Endothelial cell (in vitro differentiated cells): ENCODE measurements around the gene RPL5. TPM values are rescaled to one million over a fixed set of nuclear protein-coding genes. Genes with fewer than 3 reads are reported as not detected.
A peak's percentile ranks its signal among the peaks of the same experiment; 100 is the strongest.

Experiments used
- DNase-seq: peaks from one replicate; pipeline ENCODE4 v3.0.0; 2021; ENCODE audit warnings: low spot score
- H3K27ac Mint-ChIP-seq: one replicate; pipeline ENCODE4 v1.8.0; 2021; ENCODE audit warnings: mixed read lengths, inconsistent platforms; ENCODE audit not compliant: unreplicated experiment
- H3K27me3 Mint-ChIP-seq: one replicate; pipeline ENCODE4 v1.8.0; 2021; ENCODE audit warnings: mild to moderate bottlenecking, moderate library complexity, mixed read lengths, inconsistent platforms; ENCODE audit not compliant: unreplicated experiment
- H3K36me3 Mint-ChIP-seq: one replicate; pipeline ENCODE4 v1.8.0; 2021; ENCODE audit warnings: mild to moderate bottlenecking, low read depth, mixed read lengths, inconsistent platforms; ENCODE audit not compliant: unreplicated experiment
- H3K4me1 Mint-ChIP-seq: one replicate; pipeline ENCODE4 v1.8.0; 2021; ENCODE audit warnings: mild to moderate bottlenecking, mixed read lengths, inconsistent platforms; ENCODE audit not compliant: unreplicated experiment
- H3K4me3 Mint-ChIP-seq: one replicate; pipeline ENCODE4 v1.8.0; 2021; ENCODE audit warnings: mild to moderate bottlenecking, mixed read lengths, inconsistent platforms; ENCODE audit not compliant: unreplicated experiment
- H3K9me3 Mint-ChIP-seq: one replicate; pipeline ENCODE4 v1.8.0; 2021; ENCODE audit warnings: mixed read lengths, inconsistent platforms; ENCODE audit not compliant: unreplicated experiment
- CTCF ChIP-seq: fragments of 200-600 bp; sonication (generic); IDR thresholded peaks from one replicate; pipeline ENCODE4 v1.5.0; 2021; ENCODE audit warnings: antibody characterized with exemption; ENCODE audit not compliant: unreplicated experiment
- total RNA-seq: library from RNA; stranded (reverse); fragmentation: NEBNext Ultra II Directional; extraction: Animal tissue kit (Norgen Biotek cat#: 25700); gene quantifications from one replicate; pipeline ENCODE4 v1.2.1, GENCODE V29; 2021; ENCODE audit not compliant: unreplicated experiment

RPL5 gene
- total RNA-seq, 1 donor from 2014 or later = 1,318 TPM

- Mint-ChIP-seq H3K9me3 (no peaks in the 10 kb centered on the region), H3K27me3 (no peaks in the 10 kb centered on the region), H3K27ac (no peak overlapping the region), H3K4me1 (peaks cover 6% of the 10 kb centered on the region), H3K36me3 (no peaks in the 10 kb centered on the region), H3K4me3 (no peak overlapping the region)
- DNase-seq = no peak
- TF ChIP-seq CTCF = no peak
Observed at GRCh38 chr1:92795166-92795565, 36.7 kb upstream of the RPL5 start.

- no peak for TF ChIP-seq CTCF
- no peaks in the 10 kb centered on the region for H3K27me3 Mint-ChIP-seq
- no peaks in the 10 kb centered on the region for H3K9me3 Mint-ChIP-seq
- no peak overlapping the region for H3K27ac Mint-ChIP-seq
- H3K36me3 Mint-ChIP-seq = no peaks in the 10 kb centered on the region
- peaks cover 4% of the 10 kb centered on the region for H3K4me1 Mint-ChIP-seq
- DNase-seq = no peak
- no peak overlapping the region for H3K4me3 Mint-ChIP-seq
Observed at GRCh38 chr1:92797297-92797696, 34.5 kb upstream of the RPL5 start.

GRCh38 chr1:92797961-92798360, 33.9 kb upstream of the RPL5 start:
- Mint-ChIP-seq H3K4me3 (no peak overlapping the region), H3K9me3 (no peaks in the 10 kb centered on the region), H3K27ac (no peak overlapping the region), H3K27me3 (no peaks in the 10 kb centered on the region), H3K4me1 (no peaks in the 10 kb centered on the region), H3K36me3 (no peaks in the 10 kb centered on the region)
- no peak for TF ChIP-seq CTCF
- DNase-seq = no peak

- no peaks in the 10 kb centered on the region for H3K36me3 Mint-ChIP-seq
- H3K27ac Mint-ChIP-seq = no peak overlapping the region
- H3K4me1 Mint-ChIP-seq = no peaks in the 10 kb centered on the region
- no peaks in the 10 kb centered on the region for H3K9me3 Mint-ChIP-seq
- H3K4me3 Mint-ChIP-seq = no peak overlapping the region
- H3K27me3 Mint-ChIP-seq = no peaks in the 10 kb centered on the region
- no peak for DNase-seq
- TF ChIP-seq CTCF = no peak
Observed at GRCh38 chr1:92803140-92803887, 28.5 kb upstream of the RPL5 start.

- peak; percentile 16 for DNase-seq
- H3K4me1 Mint-ChIP-seq = no peaks in the 10 kb centered on the region
- TF ChIP-seq CTCF = no peak
- no peaks in the 10 kb centered on the region for H3K9me3 Mint-ChIP-seq
- H3K4me3 Mint-ChIP-seq = no peak overlapping the region
- H3K27me3 Mint-ChIP-seq = no peaks in the 10 kb centered on the region
- H3K27ac Mint-ChIP-seq = no peak overlapping the region
- no peaks in the 10 kb centered on the region for H3K36me3 Mint-ChIP-seq
Observed at GRCh38 chr1:92804721-92805201, 27.1 kb upstream of the RPL5 start.
